ENCODE data around the gene SNTG2. TPM values are rescaled to one million over a fixed set of nuclear protein-coding genes. Genes with fewer than 3 reads are reported as not detected.

SNTG2 gene
- total RNA-seq, 2 experiments from 2014 or later = 0.13 TPM; not detected in 1

DNA sequence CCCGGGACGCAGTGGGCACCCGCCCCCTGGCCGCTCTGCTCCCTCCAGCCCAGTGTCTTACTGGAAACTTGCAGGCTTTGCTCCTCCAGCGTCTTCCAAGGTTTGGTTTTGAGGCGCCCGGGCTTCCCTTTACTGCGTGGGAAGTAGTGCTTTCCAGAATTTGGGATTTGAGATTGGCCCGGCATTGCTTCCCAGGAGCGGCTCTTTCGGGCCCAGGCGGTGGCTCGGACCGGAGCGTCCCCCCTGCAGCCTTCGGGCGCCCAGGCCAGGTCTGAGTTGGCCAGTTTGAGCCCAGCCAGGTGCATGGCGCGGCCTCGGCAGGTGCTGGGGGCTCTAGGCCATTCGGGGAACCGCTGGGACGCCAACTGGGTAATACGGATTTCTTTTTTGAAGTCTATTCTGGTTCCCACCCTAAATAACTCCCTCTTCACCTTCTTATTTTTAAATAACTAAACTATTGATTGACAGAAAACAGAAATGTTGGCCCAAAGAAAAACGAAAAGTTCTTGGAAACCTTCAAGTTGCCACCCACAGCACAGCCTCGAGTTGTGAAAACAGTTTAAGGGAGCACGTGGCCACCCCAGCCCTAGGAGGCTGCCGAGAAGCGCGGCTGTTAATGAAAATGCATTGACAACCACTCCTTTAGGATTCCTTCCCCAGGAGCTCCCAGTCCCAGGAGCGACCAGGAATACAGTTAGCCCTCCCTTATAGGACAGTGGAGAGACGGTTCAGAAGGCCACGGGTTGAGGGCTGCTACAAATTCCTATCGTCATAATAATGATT lies 766 bp downstream of the SNTG2 start:
- H3K4me1 Mint-ChIP-seq = peaks cover 14% of the 10 kb centered on the region
- H3K36me3 Mint-ChIP-seq (ENCODE audit: low read depth) = no peaks in the 10 kb centered on the region
- peak overlapping the region; percentile 51 for H3K4me3 Mint-ChIP-seq
- H3K27ac Mint-ChIP-seq = no peak overlapping the region
- H3K27me3 Mint-ChIP-seq = peaks cover 50% of the 10 kb centered on the region
- CTCF ChIA-PET = no interaction called here
- no peak for DNase-seq
- H3K9me3 Mint-ChIP-seq = no peaks in the 10 kb centered on the region
- POLR2A ChIA-PET = no interaction called here

DNA sequence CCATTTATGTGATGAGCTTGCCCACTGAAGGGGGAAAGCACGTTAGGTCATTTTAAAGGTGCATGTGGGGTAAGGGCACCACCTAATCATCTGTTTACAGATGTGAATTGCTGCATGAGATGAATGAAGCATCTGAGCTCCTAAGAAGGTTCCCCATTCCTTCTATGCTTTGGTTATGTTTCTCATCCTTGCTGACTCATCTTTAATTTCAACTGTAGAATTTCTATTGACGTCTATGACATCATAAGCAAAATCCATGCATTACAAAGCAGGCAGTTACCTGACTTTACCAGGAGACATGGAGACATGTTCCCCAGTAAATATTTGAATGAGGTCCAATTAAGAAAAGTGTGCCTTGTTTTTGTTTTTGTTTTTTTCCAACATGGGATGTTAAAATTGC lies 2.8 kb downstream of the SNTG2 start:
- ChIA-PET POLR2A (no interaction called here), CTCF (no interaction called here)
- no peaks in the 10 kb centered on the region for H3K9me3 Mint-ChIP-seq
- H3K4me3 Mint-ChIP-seq = no peak overlapping the region
- peaks cover 43% of the 10 kb centered on the region for H3K27me3 Mint-ChIP-seq
- no peak for DNase-seq
- peaks cover 10% of the 10 kb centered on the region for H3K4me1 Mint-ChIP-seq
- no peak overlapping the region for H3K27ac Mint-ChIP-seq
- H3K36me3 Mint-ChIP-seq (ENCODE audit: low read depth) = no peaks in the 10 kb centered on the region

DNA sequence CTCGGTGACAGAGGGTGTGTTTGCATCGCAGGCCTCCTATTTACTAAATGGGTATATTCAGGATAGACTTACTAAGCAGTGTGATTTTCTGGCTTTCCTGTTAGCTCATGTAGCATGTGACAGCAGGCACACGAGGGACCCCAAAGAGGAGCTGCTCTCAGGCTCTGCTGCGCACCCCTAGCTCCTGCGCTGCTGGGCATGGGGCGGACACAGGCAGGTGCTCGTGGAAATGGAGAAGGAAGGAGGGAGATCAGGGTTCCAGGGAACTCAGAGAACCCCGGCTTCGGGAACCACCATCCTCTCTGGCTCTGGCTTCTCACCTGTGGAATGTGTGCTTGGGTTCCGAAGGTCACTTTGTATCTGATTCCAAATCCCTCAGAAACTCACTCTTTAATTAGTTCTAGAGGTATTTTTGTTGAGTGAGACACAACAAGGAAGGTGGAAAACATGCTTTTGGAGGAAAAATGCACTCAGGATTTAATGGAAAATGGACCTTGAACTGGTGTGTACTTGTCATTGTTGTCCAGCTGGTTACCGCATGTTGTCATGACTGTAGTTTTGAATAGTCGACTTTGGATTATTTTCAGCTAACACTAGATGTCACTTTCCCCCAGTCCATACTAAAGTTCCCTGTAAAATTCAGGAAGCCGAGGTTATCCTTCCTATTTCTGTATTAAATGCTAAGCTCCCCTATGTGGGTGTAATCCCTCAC lies 3.5 kb downstream of the SNTG2 start:
- H3K4me3 Mint-ChIP-seq = no peak overlapping the region
- peaks cover 10% of the 10 kb centered on the region for H3K4me1 Mint-ChIP-seq
- CTCF ChIA-PET = interaction anchor here (1.0 to 1.3 kb wide), 2 partner anchors 591 to 597 kb away, joined by 3 to 5 read pairs; no protein-coding TSS in a partner anchor
- no peaks in the 10 kb centered on the region for H3K9me3 Mint-ChIP-seq
- H3K36me3 Mint-ChIP-seq (ENCODE audit: low read depth) = no peaks in the 10 kb centered on the region
- POLR2A ChIA-PET = no interaction called here
- no peak for DNase-seq
- peaks cover 37% of the 10 kb centered on the region for H3K27me3 Mint-ChIP-seq
- H3K27ac Mint-ChIP-seq = no peak overlapping the region

DNA sequence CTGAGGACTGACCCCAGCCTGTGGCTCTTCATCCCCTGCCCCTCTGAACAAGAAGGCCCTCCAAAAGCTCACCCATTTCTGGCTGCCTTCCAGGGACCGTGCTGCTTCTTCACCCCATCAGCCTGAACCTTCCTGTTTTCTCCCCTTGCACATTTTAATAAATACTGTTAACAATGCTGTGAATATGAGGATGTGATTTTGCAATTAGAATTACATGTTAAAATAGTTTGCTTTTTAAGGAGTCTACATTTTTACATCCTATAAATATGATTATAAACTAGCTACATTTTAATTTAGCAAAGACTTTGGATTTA lies 4.0 kb downstream of the SNTG2 start:
- Mint-ChIP-seq H3K9me3 (no peaks in the 10 kb centered on the region), H3K4me1 (peaks cover 6% of the 10 kb centered on the region), H3K27ac (no peak overlapping the region), H3K4me3 (no peak overlapping the region), H3K36me3 (ENCODE audit: low read depth) (no peaks in the 10 kb centered on the region), H3K27me3 (peaks cover 32% of the 10 kb centered on the region)
- DNase-seq = no peak
- CTCF ChIA-PET = interaction anchor here (1.0 to 1.5 kb wide), 3 partner anchors 24 to 597 kb away, joined by 3 to 5 read pairs (median 3); no protein-coding TSS in a partner anchor
- POLR2A ChIA-PET = no interaction called here

DNA sequence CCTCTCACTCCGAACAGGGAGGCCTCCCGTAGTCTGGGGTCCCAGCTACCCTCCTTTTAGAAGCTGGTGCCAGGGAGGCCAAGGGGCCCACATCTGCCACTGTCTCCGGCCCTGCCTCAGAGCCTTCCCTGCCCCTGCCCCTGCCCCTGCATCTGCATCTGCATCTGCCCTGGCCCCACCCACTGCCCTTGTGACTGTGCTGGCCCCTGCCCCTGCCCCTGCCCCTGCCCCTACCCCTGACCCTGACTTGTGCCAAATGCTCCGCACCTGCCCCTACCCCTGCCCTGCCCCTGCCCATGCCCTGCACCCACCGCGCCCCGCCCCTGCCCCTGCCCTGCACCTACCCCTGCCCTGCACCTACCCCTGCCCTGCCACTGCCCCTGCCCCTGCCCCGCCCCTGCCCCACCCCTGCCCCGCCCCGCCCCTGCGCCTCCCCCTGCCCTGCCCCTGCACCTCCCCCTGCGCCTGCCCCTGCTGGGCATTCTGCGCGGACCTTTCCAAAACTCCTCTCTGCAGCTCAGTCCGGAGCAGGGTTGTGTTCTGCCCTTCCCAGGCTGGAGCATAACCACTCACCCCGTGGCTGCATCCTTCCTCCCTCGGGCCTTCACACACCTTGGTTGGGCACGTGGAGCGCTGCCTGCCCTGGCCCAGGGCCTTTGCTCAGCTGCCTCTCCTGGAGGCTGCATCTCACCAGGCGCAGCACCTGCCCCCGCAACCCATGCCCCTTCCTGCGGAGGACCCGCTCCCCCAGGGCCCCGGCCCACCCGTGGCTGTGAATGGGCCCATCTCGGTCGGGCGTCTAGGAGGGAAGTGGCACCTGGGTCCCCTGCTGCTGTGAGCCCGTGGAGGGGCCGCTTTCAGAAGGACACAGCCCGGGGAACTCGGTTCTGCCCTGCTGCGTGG lies 5.4 kb downstream of the SNTG2 start:
- Mint-ChIP-seq H3K36me3 (ENCODE audit: low read depth) (no peaks in the 10 kb centered on the region), H3K27ac (no peak overlapping the region), H3K4me1 (peaks cover 3% of the 10 kb centered on the region), H3K27me3 (peaks cover 29% of the 10 kb centered on the region), H3K9me3 (no peaks in the 10 kb centered on the region), H3K4me3 (no peak overlapping the region)
- POLR2A ChIA-PET = no interaction called here
- DNase-seq = no peak
- CTCF ChIA-PET = interaction anchor here (1.5 kb wide), 1 partner anchor 23 kb away, joined by 3 read pairs; no protein-coding TSS in a partner anchor

DNA sequence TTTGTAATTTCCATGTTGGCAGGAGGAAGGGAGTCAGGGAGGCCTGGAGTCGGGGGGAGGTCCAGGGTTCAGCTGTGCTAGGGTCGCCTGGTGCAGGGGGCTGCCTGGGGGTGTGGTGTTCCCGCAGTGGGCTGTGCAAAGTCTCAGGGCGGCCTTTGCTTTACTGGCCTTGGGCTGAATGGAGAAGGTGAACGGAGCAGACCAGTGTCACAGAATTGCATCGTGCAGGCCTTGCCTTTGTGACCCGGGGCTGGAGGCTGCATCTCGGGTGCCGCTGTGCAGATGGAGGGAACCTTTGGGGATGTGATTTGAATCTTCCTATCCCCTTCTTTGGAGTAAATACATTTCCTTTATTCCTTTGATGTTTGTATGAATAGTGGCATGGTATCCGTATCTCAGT lies 8.8 kb downstream of the SNTG2 start:
- Mint-ChIP-seq H3K4me1 (no peaks in the 10 kb centered on the region), H3K27ac (no peak overlapping the region), H3K27me3 (peaks cover 4% of the 10 kb centered on the region), H3K36me3 (ENCODE audit: low read depth) (no peaks in the 10 kb centered on the region), H3K9me3 (no peaks in the 10 kb centered on the region), H3K4me3 (no peak overlapping the region)
- POLR2A ChIA-PET = no interaction called here
- CTCF ChIA-PET = no interaction called here
- no peak for DNase-seq

DNA sequence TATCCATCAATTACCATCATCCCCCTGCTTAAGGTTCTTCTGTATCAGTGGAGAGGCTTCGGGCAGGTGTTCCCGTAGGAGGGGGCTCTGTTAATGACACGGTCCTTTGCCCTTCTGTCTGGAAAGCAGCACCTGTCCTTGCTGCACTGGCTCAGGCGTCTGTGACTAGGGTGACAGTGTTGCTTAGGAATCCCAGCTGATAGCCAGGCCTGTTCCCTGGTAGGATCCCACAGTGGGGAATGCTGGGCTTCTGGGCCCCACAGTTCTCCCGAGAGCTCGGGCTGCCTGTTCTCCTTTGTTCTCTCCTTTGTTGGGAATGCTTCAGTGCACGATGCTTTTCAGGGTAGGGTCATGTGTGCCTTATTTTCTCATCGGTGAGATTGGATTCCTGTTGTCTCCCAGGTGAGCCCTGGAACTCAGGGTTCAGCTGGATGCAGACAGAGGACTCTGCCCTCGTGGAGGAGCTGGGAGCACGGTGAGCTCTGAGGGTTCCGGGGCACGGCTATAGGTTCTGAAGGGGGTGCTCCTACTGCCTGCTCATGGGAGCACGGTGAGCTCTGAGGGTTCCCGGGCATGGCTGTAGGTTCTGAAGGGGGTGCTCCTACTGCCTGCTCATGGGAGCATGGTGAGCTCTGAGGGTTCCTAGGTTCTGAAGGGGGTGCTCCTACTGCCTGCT lies 9.6 kb downstream of the SNTG2 start:
- no peaks in the 10 kb centered on the region for H3K4me1 Mint-ChIP-seq
- ChIA-PET CTCF (no interaction called here), POLR2A (no interaction called here)
- H3K27me3 Mint-ChIP-seq = peaks cover 2% of the 10 kb centered on the region
- H3K27ac Mint-ChIP-seq = no peak overlapping the region
- no peak for DNase-seq
- H3K36me3 Mint-ChIP-seq (ENCODE audit: low read depth) = no peaks in the 10 kb centered on the region
- H3K4me3 Mint-ChIP-seq = no peak overlapping the region
- no peaks in the 10 kb centered on the region for H3K9me3 Mint-ChIP-seq

DNA sequence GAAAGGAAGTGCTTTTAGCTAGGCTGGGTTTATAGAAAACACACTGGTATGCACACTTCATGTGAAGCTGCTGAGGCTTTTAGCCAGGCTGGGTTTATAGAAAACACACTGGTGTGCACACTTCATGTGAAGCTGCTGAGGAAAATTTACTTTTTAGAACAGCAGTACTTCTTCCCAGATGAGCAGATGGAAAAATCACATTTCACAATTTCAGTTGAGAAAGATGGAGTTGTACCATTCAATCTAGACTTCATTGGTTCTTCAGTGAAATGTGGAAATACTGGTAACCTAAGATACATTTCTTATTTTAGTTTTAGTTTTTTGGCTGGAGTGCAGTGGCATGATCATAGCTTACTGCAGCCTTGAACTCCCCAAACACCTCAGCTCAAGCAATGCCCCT lies 11.1 kb downstream of the SNTG2 start:
- Mint-ChIP-seq H3K4me3 (no peak overlapping the region), H3K9me3 (no peaks in the 10 kb centered on the region), H3K27ac (no peak overlapping the region), H3K4me1 (no peaks in the 10 kb centered on the region), H3K36me3 (ENCODE audit: low read depth) (no peaks in the 10 kb centered on the region), H3K27me3 (peaks cover 2% of the 10 kb centered on the region)
- no peak for DNase-seq
- ChIA-PET CTCF (no interaction called here), POLR2A (no interaction called here)

DNA sequence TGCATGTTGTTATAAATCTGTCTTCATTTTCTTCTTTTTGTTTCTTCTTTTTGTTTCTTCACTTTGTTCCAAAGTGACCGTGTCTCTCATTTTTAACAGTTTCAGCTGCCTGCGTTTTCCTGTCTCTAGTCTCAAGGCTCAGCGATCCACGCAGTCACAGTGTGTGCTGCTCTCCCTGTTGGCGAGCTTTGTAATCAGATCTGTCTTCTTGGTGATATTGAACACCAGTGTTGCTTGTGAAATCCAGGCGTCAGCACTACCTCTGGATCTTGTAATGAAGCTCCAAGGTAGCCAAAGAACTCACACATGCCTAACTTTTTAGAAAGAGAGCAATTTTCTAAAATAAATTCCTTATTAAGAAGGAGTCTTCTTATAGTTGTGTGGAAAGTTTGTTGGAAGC lies 13.2 kb downstream of the SNTG2 start:
- ChIA-PET POLR2A (no interaction called here), CTCF (no interaction called here)
- H3K4me3 Mint-ChIP-seq = no peak overlapping the region
- DNase-seq = no peak
- H3K36me3 Mint-ChIP-seq (ENCODE audit: low read depth) = no peaks in the 10 kb centered on the region
- no peak overlapping the region for H3K27ac Mint-ChIP-seq
- H3K4me1 Mint-ChIP-seq = no peaks in the 10 kb centered on the region
- H3K9me3 Mint-ChIP-seq = no peaks in the 10 kb centered on the region
- peaks cover 7% of the 10 kb centered on the region for H3K27me3 Mint-ChIP-seq

DNA sequence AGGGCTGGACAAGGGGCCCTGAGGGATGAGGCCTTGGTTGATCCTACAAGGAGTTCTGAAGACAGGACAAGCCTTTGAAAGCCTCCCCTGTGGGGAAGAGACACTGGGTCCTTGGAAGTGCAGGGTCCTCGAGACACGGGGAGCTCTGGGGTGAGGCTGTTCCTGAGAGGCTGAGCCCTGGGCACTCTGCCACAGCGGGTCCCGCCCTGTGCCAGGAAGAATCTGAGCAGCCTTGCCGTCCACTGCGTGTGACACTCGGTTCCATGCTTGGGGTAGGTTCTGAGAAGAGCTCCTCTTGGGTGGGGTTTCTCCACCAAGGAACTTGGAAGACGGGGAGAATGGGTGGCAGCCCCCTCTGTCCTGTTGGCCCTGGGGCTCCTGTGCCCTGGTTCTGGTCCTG lies 13.9 kb downstream of the SNTG2 start:
- Mint-ChIP-seq H3K27me3 (peaks cover 7% of the 10 kb centered on the region), H3K9me3 (peaks cover 2% of the 10 kb centered on the region)

DNA sequence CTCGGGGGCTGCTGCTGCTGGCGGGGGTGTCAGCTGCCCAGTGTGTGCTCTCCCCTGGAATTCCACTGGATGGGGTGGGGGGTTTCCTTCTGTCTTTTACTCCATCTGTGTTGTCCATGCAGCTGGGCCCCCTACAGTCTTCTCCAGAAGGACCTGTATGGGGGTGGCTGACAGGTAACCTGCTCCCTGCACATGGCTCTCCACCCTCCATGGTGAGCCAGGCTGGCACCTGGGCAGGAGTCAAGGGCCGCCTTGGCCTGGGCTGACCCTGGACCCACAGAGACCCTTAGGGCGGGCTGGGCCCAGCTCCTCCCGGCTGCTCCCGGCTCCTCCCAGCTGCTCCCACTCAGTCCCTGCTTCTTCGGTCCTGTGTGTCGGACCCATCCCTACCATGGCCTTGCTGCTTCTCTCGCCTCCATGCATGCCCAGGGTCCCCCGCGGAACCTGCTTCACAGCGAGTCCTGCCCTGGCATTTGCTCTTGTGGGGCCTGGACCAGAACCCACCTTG lies 15.0 kb downstream of the SNTG2 start:
- Mint-ChIP-seq H3K4me3 (no peak overlapping the region), H3K27me3 (peaks cover 7% of the 10 kb centered on the region), H3K36me3 (ENCODE audit: low read depth) (no peaks in the 10 kb centered on the region), H3K27ac (no peak overlapping the region), H3K9me3 (peaks cover 2% of the 10 kb centered on the region), H3K4me1 (no peaks in the 10 kb centered on the region)
- ChIA-PET CTCF (no interaction called here), POLR2A (no interaction called here)
- DNase-seq = no peak

More for the DNA sequence above, 13.9 kb downstream of the SNTG2 start:
- no peaks in the 10 kb centered on the region for H3K36me3 Mint-ChIP-seq (ENCODE audit: low read depth)
- POLR2A ChIA-PET = no interaction called here
- H3K4me3 Mint-ChIP-seq = no peak overlapping the region
- DNase-seq = no peak
- no peaks in the 10 kb centered on the region for H3K4me1 Mint-ChIP-seq
- H3K27ac Mint-ChIP-seq = no peak overlapping the region
- CTCF ChIA-PET = no interaction called here

DNA sequence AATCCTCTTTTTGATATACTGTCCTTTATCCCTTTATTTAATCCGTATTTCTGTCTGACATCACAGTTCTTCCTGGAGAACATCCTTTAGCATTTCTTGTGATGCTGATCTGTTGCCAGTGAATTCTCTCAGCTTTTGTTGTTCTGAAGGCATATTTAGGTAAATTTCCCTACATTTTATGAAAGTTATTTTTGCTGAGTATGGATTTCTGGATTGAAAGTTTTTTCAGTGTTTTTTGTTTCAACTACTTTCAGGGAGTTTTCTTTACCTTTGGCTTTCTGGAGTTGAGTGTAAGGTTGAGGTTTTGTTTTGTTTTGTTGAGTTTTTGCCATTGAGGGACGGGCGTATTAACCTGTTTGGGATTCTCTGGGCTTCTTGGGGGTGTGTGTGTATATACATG lies 22.5 kb downstream of the SNTG2 start:
- Mint-ChIP-seq H3K4me1 (peaks cover 22% of the 10 kb centered on the region), H3K27ac (peak overlapping the region; percentile 48), H3K9me3 (peaks cover 22% of the 10 kb centered on the region), H3K27me3 (peaks cover 15% of the 10 kb centered on the region), H3K36me3 (ENCODE audit: low read depth) (peaks cover 16% of the 10 kb centered on the region), H3K4me3 (no peak overlapping the region)
- DNase-seq = no peak
- ChIA-PET CTCF (no interaction called here), POLR2A (interaction anchor here (0.8 kb wide), 1 partner anchor 12 kb away, joined by 3 read pairs; no protein-coding TSS in a partner anchor)
